LNCaP clone FGC (cell line): ENCODE measurements around the gene TNK2.
"Not testable (repeated sequence)": the region's sequence is repeated elsewhere in the genome, so short reads cannot be mapped to it uniquely, and the experiment has no call there.

ENCODE experiments used
- DNase-seq: peaks from one replicate; pipeline ENCODE4 v3.0.0-alpha.2; 2011; ENCODE audit warnings: low read depth
- H3K4me3 ChIP-seq: 2 replicates; pipeline ENCODE4 v1.5.1; 2011; ENCODE audit warnings: mild to moderate bottlenecking, low read depth, low read length, control low read depth
- TF ChIP-seq, protein P1 (sequence below): IDR thresholded peaks from 2 replicates; pipeline ENCODE4 v1.5.1; 2012; ENCODE audit warnings: mild to moderate bottlenecking; ENCODE audit not compliant: control insufficient read depth, insufficient read depth; ENCODE audit errors: extremely low read depth

TNK2 gene

DNA sequence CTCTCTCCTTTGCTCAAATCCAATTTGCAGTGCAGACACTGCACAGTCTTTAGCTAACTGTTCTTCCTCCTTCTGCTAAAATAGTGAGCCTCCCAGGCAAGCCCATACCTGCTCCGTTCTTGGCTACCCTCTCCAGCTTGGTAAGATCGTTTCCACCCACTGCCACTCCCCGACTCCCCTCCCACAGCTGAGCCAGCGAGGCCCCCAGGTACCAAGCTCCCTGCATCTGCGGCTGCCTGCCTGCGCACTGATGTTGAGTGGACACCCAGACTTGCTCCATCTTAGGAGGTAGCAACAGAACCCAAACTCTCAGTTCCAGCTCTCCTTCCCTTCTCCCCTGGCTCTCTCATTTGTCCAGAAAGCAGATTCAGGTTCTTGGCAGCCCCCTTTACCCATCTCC, 7.9 kb upstream of the TNK2 start:
- TF ChIP-seq, protein P1, sequence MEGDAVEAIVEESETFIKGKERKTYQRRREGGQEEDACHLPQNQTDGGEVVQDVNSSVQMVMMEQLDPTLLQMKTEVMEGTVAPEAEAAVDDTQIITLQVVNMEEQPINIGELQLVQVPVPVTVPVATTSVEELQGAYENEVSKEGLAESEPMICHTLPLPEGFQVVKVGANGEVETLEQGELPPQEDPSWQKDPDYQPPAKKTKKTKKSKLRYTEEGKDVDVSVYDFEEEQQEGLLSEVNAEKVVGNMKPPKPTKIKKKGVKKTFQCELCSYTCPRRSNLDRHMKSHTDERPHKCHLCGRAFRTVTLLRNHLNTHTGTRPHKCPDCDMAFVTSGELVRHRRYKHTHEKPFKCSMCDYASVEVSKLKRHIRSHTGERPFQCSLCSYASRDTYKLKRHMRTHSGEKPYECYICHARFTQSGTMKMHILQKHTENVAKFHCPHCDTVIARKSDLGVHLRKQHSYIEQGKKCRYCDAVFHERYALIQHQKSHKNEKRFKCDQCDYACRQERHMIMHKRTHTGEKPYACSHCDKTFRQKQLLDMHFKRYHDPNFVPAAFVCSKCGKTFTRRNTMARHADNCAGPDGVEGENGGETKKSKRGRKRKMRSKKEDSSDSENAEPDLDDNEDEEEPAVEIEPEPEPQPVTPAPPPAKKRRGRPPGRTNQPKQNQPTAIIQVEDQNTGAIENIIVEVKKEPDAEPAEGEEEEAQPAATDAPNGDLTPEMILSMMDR: no peak
- DNase-seq: no peak
- H3K4me3 ChIP-seq: no peak overlapping the region

DNA sequence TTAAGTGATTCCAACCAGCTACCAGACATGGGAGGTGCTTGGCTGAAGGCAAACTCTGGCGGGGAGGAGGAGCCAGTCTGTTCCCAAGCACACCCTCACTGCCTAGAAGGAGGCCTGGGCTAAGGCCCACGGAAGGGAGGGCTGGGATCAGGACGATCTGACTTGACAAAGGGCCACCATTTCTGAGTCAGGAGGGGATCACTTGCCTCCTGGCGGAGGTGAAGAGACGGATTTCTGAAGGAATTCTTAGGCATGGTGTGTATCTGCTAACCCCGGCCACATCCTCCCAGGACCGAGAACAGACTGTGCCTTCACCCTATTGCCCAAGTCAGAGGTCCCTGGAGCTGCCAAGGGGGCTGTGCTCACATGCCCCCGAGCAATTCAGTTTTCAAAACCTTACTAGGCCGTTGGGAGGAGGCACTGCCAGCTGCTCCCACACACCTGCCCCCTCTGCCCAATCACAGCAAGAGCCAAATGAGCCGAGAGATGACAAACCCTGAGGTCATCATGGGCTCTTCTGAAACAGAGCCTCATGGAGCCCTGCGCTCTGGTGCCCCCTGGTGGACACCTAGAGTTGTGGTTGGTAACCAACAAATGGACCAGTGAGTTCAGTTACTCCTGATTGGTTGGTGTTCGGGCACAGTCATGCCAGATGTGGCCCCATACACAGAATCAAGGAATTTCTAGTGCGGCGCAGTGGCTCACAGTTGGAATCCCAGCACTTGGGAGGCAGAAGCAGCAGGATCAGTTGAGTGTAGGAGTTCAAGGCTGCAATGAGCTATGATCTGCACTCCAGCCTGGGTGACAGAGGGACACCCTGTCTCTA, 6.5 kb upstream of the TNK2 start:
- DNase-seq: peak; percentile 96
- TF ChIP-seq, protein P1: peak; percentile 98
- H3K4me3 ChIP-seq: no peak overlapping the region

DNA sequence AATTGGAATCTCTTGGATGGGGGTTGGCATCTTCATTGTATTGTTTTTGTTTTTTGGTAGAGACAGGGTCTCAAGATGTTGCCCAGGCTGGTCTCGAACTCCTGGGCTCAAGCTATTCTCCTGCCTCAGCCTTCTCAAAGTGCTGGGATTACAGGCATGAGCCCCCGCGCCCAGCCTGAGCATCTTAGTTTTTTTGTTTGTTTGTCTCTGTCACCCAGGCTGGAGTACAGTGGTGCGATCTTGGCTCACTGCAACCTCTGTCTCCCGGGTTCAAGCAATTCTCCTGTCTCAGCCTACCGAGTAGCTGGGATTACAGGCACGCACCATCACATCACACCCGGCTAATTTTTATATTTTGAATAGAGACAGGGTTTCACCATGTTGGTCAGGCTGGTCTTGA, 5.8 kb upstream of the TNK2 start:
- H3K4me3 ChIP-seq: not testable (repeated sequence)

DNA sequence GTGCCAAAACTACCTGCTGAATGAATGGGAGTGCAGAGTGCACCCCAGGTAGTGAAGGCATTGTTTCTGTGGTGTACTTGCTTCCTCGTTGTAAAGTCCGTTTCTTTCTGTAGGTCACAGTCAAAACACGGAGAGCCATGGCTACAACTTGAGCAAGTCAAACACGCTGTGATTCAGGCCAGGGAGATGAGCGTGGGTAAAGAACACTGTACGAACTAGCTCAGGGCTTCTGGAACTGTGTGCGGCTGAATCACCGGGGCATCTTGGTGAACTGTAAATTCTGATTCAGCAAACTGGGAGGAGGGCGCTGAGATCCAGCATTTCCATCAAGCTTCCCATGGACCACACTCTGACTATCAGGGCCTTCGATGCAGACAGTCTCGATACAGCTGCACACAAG, 5.0 kb upstream of the TNK2 start:
- H3K4me3 ChIP-seq: no peak overlapping the region
- DNase-seq: no peak
- TF ChIP-seq, protein P1: no peak

More for the DNA sequence above, 5.8 kb upstream of the TNK2 start:
- not testable (repeated sequence) for DNase-seq

DNA sequence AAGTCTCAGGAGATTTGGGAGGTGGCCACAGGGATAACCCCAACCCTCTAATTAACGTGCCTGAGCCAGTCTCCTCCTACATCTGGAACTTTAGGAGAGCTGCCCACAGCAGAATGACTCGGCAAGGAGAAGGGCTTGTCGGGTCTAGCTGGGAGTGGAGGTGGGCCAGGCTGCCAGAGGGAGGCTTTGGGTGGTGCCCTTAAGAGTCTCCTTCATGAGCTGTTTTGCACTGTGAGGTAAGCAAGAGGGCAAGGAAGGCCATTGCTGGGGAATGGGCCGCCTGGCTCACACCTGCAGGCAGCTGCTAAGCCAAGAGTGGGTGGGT, 3.6 kb upstream of the TNK2 start:
- DNase-seq: no peak
- H3K4me3 ChIP-seq: no peak overlapping the region
- TF ChIP-seq, protein P1: no peak

DNA sequence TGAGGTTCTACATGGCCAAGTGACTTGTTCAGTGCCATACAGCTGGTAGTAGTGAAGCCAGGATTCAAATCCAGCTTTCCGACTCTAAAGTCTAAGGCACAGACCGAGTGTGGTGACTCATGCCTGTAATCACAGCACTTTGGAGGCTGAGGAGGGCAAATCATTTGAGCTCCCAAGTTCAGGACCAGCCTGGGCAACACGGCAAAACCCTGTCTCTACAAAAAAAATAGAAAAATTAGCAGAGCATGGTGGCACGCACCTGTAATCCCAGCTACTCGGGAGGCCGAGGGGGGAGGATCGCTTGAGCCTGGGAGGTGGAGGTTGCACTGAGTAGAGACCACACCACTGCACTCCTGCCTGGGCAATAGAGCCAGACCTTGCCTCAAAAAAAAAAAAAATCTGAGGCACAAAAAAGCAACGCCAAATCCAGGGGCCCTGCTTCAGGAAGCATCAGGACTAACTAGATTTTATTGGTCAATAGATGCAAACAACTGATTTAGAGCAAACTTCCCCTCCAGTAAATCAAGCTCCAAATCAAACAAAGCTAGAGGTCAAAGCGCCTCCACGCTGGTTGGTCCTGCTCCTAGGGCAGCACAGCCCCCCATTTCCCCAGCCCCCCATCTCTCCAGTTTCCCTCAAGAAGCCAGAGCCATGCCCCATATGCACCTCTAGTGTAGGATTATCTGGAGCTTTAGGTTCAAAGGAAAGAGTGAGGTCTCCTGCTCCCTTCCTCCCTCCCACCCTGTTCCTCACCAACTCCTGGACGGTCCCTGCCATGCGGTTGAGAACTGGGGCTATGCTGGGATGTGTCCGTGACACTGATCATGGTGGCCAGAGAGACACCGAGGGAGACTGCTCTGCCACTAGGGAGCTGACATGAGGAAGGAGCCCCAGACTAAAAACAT, 2.9 kb upstream of the TNK2 start:
- TF ChIP-seq, protein P1: no peak
- DNase-seq: no peak
- H3K4me3 ChIP-seq: peak overlapping the region; percentile 55

DNA sequence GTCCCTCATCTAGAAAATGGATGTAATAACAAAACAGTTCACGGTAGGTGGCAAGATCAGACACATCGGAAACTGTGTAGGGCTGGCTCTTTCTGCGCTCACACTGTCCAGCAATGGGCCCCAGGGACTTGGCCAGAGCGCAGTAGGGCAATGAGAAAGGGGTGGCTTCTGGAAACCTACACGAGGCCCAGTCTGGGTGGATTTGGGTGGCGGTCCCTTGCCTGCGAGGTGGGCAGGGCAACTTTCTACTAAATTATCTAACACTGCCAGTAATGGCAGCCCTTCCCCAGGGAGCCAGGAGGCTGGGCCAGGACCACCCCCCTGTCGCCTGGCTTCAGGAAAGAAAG, 2.1 kb upstream of the TNK2 start:
- DNase-seq: no peak
- peak overlapping the region; percentile 55 for H3K4me3 ChIP-seq
- TF ChIP-seq, protein P1: no peak
